HEK293T (cell line): Measurements from ENCODE around the gene KCTD18.

Source experiments
- CTBP1 ChIP-seq: fragments of 450-650 bp; IDR thresholded peaks from 2 replicates; pipeline ENCODE4 v1.6.1; 2016; ENCODE audit warnings: borderline replicate concordance
- FOXA1 ChIP-seq: fragments of 450-650 bp; IDR thresholded peaks from 2 replicates; pipeline ENCODE4 v1.6.1; 2016; ENCODE audit warnings: mild to moderate bottlenecking
- HDGF ChIP-seq: fragments of 450-650 bp; IDR thresholded peaks from 2 replicates; pipeline ENCODE4 v1.6.1; 2017; ENCODE audit warnings: antibody characterized with exemption, borderline replicate concordance
- SP1 ChIP-seq: fragments of 450-650 bp; IDR thresholded peaks from 2 replicates; pipeline ENCODE4 v1.6.1; 2017
- SUZ12 ChIP-seq: fragments of 450-650 bp; IDR thresholded peaks from 2 replicates; pipeline ENCODE4 v1.6.1; 2016; ENCODE audit warnings: mild to moderate bottlenecking
- TARDBP ChIP-seq: fragments of 450-650 bp; IDR thresholded peaks from 2 replicates; pipeline ENCODE4 v1.6.1; 2016
- ZNF384 ChIP-seq: fragments of 450-650 bp; IDR thresholded peaks from 2 replicates; pipeline ENCODE4 v1.6.1; 2016

DNA sequence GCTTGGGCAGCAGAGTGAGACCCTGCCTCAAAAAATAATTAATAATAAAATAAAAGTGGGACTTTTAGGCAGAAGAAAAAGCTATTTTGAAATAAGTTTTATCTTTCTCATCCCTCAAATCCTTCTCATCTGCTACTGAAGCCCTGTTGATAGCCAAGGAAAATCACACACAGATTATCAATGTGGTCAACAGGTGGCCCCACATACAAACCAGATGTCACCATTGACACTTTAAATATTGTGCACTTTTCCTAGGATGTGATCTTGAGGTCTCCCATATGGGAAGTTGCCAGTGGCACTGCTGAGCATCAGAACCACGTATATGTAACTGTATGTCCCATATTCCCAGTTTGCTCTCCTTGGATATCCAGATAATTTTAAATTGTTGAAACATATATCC is 64.6 kb downstream of the KCTD18 start:
- TF ChIP-seq CTBP1 (no peak), ZNF384 (no peak), HDGF (no peak), SP1 (no peak), TARDBP (no peak), SUZ12 (no peak), FOXA1 (no peak)
